ENCODE data around the gene ATRN. TPM values are rescaled to one million over a fixed set of nuclear protein-coding genes. Genes with fewer than 3 reads are reported as not detected.

The ATRN gene
- total and polyA plus RNA-seq, 7 donors = 3.9 to 18.6 (median 14.7) TPM

- H3K27me3 ChIP-seq (ENCODE audit: insufficient read depth in 3 of 3, low read length in 2 of 3) = no peaks in the 10 kb centered on the region
- 66 to 91% (median 84%) methylated on average over 5 of the region's 5 CpGs for WGBS, 3 donors
- no peaks in the 10 kb centered on the region for H3K9me3 ChIP-seq
- H3K4me1 ChIP-seq = no peaks in the 10 kb centered on the region
- no peak overlapping the region for H3K4me3 ChIP-seq
- TF ChIP-seq CTCF (IDR thresholded peaks at IDR 0.05) = no peak
- intact Hi-C loops (cut with DNase I) = no loop called here
- DNase-seq (no peak), ATAC-seq (no peak)
- no peak overlapping the region for H3K27ac ChIP-seq
- H3K36me3 ChIP-seq (ENCODE audit: insufficient read depth in 1 of 2, low read depth in 1 of 2) = peaks cover 0 to 87% of the 10 kb centered on the region in 2 donors
Measured at GRCh38 chr20:3646067-3646440, 175.2 kb downstream of the ATRN start.

GRCh38 chr20:3646651-3647050 lies 175.8 kb downstream of the ATRN start:
- intact Hi-C loops (cut with DNase I) = no loop called here
- ATAC-seq = no peak

GRCh38 chr20:3647473-3647872 lies 176.7 kb downstream of the ATRN start:
- Histone ChIP-seq H3K36me3 (ENCODE audit: insufficient read depth in 1 of 2, low read depth in 1 of 2) (peaks cover 0 to 75% of the 10 kb centered on the region in 2 donors), H3K27ac (no peak overlapping the region), H3K9me3 (no peaks in the 10 kb centered on the region), H3K27me3 (ENCODE audit: insufficient read depth in 3 of 3, low read length in 2 of 3) (no peaks in the 10 kb centered on the region), H3K4me1 (no peaks in the 10 kb centered on the region), H3K4me3 (no peak overlapping the region)
- no peak for TF ChIP-seq CTCF (IDR thresholded peaks at IDR 0.05)
- DNase-seq = no peak
- intact Hi-C loops (cut with DNase I) = no loop called here
- no peak for ATAC-seq

More at GRCh38 chr20:3646651-3647050, 175.8 kb downstream of the ATRN start:
- WGBS, 3 donors = 86 to 93% (median 88%) methylated on average over 13 of the region's 13 CpGs
- no peak for DNase-seq
- H3K4me1 ChIP-seq = no peaks in the 10 kb centered on the region
- TF ChIP-seq CTCF (IDR thresholded peaks at IDR 0.05) = no peak
- no peak overlapping the region for H3K27ac ChIP-seq
- no peak overlapping the region for H3K4me3 ChIP-seq
- peaks cover 0 to 83% of the 10 kb centered on the region in 2 donors for H3K36me3 ChIP-seq (ENCODE audit: insufficient read depth in 1 of 2, low read depth in 1 of 2)
- no peaks in the 10 kb centered on the region for H3K9me3 ChIP-seq
- H3K27me3 ChIP-seq (ENCODE audit: insufficient read depth in 3 of 3, low read length in 2 of 3) = no peaks in the 10 kb centered on the region

- ATAC-seq (no peak), DNase-seq (no peak)
- 88 to 91% (median 90%) methylated on average over 9 of the region's 9 CpGs for WGBS, 3 donors
- no peak overlapping the region for H3K4me3 ChIP-seq
- no peak overlapping the region for H3K27ac ChIP-seq
- H3K36me3 ChIP-seq (ENCODE audit: insufficient read depth in 1 of 2, low read depth in 1 of 2) = peaks cover 0 to 62% of the 10 kb centered on the region in 2 donors
- H3K9me3 ChIP-seq = no peaks in the 10 kb centered on the region
- TF ChIP-seq CTCF (IDR thresholded peaks at IDR 0.05) = no peak
- intact Hi-C loops (cut with DNase I) = no loop called here
- H3K27me3 ChIP-seq (ENCODE audit: insufficient read depth in 3 of 3, low read length in 2 of 3) = no peaks in the 10 kb centered on the region
- no peaks in the 10 kb centered on the region for H3K4me1 ChIP-seq
Measured at GRCh38 chr20:3648951-3649350, 178.1 kb downstream of the ATRN start.

GRCh38 chr20:3651204-3651962 lies 180.6 kb downstream of the ATRN start:
- Histone ChIP-seq H3K4me1 (no peaks in the 10 kb centered on the region), H3K36me3 (ENCODE audit: insufficient read depth in 1 of 2, low read depth in 1 of 2) (peaks cover 0 to 38% of the 10 kb centered on the region in 2 donors), H3K27me3 (ENCODE audit: insufficient read depth in 3 of 3, low read length in 2 of 3) (no peaks in the 10 kb centered on the region), H3K27ac (no peak overlapping the region), H3K4me3 (no peak overlapping the region), H3K9me3 (no peaks in the 10 kb centered on the region)
- no peak for ATAC-seq
- 76 to 84% (median 77%) methylated on average over 9 of the region's 9 CpGs for WGBS, 3 donors
- intact Hi-C loops (cut with DNase I) = no loop called here
- DNase-seq = no peak
- TF ChIP-seq CTCF (IDR thresholded peaks at IDR 0.05) = no peak

All from psoas muscle (tissue), 8 donors.